ENCODE results near the gene ANAPC5. TPM values are rescaled to one million over a fixed set of nuclear protein-coding genes. Genes with fewer than 3 reads are reported as not detected.
A peak's percentile ranks its signal among the peaks of the same experiment; 100 is the strongest.
"Not testable (repeated sequence)": the region's sequence is repeated elsewhere in the genome, so short reads cannot be mapped to it uniquely, and the experiment has no call there.

ANAPC5 gene, protein sequence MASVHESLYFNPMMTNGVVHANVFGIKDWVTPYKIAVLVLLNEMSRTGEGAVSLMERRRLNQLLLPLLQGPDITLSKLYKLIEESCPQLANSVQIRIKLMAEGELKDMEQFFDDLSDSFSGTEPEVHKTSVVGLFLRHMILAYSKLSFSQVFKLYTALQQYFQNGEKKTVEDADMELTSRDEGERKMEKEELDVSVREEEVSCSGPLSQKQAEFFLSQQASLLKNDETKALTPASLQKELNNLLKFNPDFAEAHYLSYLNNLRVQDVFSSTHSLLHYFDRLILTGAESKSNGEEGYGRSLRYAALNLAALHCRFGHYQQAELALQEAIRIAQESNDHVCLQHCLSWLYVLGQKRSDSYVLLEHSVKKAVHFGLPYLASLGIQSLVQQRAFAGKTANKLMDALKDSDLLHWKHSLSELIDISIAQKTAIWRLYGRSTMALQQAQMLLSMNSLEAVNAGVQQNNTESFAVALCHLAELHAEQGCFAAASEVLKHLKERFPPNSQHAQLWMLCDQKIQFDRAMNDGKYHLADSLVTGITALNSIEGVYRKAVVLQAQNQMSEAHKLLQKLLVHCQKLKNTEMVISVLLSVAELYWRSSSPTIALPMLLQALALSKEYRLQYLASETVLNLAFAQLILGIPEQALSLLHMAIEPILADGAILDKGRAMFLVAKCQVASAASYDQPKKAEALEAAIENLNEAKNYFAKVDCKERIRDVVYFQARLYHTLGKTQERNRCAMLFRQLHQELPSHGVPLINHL
- 92.5 TPM for polyA plus RNA-seq (2013, experiment 1 of 2; ENCODE audit: insufficient read length)
- polyA plus RNA-seq (2013, experiment 2 of 2; ENCODE audit: insufficient read length): 94.1 TPM

DNA sequence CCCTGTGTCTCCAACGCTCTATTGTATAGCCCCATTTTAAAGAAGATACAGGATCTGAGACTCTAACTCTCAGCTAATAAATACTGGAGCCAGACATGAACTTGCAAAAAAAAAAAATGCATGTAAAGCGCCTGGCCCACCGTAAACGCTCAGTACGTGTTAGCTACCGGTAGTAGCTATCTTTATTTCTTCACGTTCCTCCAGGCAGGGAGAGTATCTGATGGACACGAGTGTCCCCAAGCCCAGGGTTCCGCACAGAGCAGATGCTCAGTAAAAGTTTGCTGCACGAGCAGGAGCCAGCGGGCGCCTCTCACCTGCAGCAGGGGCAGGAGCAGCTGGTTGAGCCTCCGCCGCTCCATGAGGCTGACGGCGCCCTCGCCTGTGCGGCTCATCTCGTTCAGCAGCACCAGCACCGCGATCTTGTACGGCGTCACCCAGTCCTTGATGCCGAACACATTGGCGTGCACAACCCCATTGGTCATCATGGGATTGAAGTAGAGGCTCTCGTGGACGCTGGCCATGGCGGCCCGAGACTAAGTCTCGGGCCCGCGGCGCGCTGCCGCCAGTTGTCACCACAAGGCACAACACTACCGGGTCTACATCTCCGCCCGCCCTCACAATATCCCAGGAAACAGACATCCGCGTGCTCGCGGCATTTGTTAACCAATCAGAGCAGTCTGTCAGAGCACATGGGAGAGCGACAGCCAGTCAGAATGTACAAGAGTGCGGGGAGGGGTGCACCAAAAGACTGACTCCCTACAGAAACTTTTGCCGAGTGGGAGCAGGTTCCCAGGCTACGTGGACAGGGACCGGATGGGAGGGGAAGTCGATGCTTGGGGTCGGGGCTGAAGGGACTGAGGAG lies at the start of gene ANAPC5:
Gene ANAPC5, minus strand, starts transcription at position 592 of the 862 bp plus-strand sequence. Its CDS starts 71 bp downstream, at position 521.
- DNase-seq: peak; percentile 99

DNA sequence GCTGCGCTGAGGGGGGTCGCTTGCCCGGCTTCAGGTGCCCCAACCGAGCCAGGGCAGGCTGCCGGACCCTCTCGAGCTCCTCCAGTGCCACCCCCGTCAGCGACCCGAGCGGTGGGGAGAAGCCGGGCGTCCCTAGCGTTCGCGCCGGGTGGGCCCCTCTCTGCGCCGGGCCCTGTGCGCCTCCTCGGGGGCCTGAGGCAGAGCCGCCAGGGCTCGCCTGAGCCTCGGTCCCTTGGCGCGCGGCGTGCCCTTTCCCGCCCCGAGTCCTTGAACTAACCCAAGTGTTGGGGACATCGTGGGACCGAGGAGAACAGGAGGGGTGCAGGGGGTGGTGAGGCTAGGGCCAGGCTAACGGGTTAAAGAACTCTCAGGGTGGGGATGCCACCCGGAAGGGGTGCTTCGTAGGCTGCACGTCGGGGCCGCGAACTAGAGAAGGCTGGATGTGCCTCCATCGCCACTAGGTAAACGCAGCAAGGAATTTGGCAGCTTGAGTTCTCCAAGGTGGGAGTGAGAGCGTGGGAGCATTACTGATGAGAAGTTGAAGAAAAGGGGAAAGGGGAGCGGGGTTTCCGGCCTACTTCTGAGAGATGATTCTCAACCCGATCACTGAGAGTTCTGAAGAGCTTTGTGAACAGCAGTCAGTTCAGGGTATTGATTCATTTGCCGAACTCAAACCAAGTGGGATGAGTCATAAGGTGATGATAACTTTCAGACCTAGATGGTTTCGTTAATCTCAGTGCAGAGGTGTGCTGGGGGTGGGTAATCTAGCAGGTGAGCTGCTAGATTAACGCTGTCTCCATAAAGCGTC lies 48.3 kb upstream of the ANAPC5 start:
- peak; percentile 18 for DNase-seq

DNA sequence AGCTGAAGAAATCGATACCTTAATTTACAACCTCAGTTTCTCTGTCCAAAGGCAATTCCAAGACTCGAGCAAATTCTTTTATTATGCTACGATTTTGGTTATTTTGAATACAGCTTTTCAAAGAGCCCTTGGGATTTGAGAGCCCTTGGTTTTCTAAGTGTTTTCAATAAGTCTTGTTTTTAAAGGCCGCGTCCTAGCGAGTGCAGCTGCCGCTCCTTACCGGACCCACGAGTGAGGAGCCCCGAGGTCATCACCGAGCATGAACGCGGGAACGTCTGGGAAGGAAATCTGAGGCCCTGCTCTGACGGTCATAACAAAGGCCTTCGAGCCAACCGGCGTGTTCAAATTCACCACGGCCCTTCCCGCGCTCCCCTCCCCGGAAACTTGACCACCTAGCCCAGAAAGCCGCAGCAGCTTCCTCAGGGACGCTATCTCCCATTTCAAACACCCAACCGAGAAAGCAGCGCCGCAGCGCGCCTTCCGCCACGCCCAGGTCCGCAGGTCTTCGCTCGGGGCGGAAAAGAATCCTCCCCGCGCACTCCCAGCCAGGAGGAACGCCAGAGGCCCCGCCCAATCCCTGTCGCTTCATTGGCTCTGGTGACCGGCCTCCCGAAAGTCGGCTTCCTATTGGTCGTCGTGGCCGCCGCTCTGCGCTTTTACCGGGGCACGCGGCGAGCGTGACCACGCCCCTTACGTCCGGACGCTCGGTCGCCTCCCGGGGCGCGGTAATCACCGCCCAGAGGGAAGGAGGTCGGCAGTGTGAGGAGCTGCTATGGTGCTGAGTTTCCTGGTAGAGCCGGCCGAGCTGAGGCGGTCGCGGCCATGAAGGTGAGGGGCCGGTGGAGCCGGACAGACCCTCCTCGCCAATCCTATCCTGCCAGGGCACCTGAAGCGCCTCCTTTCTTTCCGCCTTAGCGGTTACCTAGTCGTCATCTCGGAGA lies 47.5 kb upstream of the ANAPC5 start, which contains the start of gene RNF34:
Gene RNF34, plus strand, starts transcription at position 728 of the 941 bp plus-strand sequence. Its CDS starts 95 bp downstream, at position 823.
- peak; percentile 98 for DNase-seq

DNA sequence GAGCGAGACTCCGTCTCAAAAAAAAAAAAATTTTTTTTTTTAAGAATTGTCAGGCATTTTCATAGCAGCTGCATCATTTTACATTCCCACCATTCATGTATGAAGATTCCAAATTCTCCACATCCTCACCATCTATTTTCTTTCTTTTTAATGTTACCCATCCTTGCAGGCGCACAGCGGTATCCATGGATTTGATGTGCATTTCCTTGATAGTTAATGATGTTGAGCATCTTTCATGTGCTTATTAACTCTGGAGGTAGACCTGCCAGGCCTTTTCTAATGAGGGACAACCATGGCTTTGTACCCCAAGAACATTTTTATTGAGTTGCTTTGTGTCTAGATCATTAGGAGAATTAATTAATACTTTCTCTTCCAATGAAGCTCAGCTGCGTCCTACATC lies 46.1 kb upstream of the ANAPC5 start:
- DNase-seq: no peak

GRCh38 chr12:121397521-121397920 lies 45.3 kb upstream of the ANAPC5 start:
- no peak for DNase-seq

- no peak for DNase-seq
Observed at GRCh38 chr12:121392325-121392716, 40.1 kb upstream of the ANAPC5 start.

- DNase-seq: peak; percentile 70
Observed at GRCh38 chr12:121391619-121392324, 39.6 kb upstream of the ANAPC5 start.

- no peak for DNase-seq
Observed at GRCh38 chr12:121390856-121391255, 38.6 kb upstream of the ANAPC5 start.

DNA sequence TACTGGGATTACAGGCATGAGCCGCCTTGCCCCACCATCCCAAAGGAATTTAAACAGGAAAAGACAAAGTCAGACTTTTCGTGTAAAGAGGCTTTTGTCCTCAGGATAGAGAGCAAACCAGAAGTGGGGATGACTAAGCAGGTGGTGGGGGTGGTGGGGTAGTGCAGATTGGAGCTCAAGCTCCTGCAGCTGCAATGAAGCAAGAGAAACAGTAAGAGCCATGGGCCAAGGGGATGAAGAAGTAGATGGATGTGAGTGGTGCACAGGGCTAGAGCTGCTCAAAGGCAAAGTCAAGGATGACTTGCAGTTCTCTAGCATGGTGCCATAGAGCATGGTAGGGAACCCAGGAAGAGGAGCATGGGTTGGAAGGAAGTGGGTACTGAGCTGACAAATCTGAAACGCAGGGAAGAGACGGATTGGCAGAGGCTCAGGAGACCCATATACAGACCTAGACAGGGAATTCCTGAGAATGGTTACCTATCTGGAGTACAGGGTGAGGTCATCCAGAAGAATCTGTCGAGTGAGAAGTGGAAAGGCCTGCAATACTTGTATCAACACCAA lies 36.3 kb upstream of the ANAPC5 start:
- peak; percentile 78 for DNase-seq

DNA sequence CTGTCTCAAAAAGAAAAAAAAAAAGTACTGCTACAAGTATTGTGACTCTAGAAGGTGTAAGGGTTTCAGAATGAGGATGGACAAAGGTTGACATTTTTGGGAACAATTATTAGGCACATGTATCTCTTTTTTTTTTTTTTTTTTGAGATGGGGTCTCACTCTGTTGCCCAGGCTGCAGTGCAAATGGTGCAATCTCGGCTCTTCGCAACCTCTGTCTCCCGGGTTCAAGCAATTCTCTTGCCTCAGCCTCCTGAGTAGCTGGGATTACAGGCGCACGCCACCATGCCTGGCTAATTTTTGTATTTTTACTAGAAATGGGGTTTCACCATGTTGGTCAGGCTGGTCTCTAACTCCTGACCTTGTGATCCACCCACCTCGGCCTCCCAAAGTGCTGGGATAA lies 32.7 kb upstream of the ANAPC5 start:
- DNase-seq: not testable (repeated sequence)

- DNase-seq: no peak
Observed at GRCh38 chr12:121383601-121384021, 31.4 kb upstream of the ANAPC5 start.

DNA sequence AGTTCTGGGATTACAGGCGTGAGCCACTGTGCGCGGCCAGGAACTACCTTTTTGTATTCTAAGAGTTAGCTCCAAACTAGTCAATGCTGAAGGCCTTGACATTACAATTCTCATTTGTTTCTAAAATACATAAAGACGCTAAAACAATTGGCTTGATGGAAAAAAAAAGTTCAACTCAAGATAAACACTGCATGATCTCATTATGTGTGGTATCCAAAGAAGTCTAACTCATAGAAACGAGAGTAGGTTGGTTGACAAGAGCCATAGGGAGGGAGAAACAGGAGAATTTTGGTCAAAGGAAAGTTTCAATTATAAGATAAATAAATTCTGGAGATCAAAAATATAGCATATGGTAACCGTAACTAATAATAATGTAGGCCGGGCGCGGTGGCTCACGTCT lies 27.7 kb upstream of the ANAPC5 start:
- DNase-seq: no peak

DNA sequence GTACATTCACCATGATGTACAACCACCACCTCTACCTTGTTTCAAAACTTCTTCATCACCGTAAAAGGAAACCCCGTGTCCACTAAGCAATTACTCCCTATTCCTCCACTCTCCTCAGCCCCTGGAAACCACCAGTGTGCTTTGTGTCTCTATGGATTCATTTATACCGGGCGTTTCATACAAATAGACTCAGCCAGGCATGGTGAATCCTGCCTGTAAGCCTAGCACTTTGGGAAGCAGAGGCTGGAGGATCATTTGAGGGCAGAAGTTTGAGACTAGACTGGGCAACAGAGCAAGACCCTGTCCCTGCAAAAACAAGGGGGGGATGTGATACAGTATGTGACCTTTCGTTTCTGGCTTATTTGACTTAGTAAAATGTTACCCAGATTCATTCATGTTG lies 26.5 kb upstream of the ANAPC5 start:
- no peak for DNase-seq

DNA sequence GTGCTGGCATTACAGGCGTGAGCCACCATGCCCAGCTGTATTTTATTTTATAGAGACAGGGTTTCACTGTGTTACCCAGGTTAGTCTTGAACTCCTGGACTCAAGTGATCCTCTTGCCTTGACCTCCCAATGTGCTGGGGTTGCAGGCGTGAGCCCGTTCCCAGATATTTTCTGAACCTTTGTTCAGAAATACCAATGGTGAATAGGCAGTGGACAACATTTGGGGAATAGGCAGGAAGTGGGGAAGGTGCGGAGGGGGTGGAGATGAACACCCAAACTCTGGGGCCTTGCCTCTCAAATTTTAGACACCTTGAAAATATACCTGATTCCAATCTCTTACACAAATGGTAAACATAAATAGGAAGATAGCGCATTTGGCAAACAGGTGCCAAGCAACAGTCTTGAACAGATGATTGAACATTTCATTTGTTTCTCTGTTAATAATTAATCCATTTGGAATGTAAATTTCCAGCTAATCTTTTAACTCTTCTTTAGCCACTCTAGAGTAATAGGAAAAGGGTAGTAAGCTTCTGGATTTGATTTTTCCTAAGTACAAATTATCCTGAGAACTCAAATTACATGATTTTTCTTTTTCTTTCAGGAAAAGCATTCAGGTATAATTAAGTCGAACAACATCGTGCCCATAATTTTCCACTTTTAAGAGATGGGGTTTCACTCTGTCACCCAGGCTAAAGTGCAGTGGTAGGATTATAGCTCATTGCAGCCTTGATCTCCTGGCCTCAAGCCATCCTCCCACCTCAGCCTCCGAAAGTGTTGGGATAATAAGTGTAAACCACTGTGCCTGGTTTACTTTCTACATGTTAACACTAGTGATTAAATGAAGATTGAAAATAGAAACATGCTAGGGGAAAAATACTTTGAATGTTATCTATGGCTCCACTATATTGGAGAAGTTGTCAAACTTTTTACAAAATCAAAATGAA lies 24.8 kb upstream of the ANAPC5 start:
- DNase-seq: no peak

DNA sequence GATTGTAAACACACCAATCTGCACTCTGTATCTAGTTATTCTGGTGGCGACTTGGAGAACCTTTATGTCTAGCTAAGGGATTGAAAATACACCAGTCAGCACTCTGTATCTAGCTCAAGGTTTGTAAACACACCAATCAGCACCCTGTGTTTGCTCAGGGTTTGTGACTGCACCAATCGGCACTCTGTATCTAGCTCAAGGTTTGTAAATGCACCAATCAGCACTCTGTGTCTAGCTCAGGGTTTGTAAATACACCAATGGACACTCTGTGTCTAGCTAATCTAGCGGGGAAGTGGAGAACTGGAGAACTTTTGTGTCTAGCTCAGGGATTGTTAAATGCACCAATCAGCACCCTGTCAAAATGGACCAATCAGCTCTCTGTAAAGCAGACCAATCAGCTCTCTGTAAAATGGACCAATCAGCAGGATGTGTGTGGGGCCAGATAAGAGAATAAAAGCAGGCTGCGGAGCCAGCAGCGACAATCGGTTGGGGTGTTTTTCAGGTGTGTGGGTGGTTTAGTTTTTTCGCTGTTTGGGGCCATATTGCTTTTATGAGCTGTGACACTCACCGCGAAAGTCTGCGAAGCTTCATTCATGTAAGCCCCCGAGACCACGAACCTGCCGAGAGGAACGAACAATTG lies 22.9 kb upstream of the ANAPC5 start:
- not testable (repeated sequence) for DNase-seq

- not testable (repeated sequence) for DNase-seq
Observed at GRCh38 chr12:121374336-121374735, 22.1 kb upstream of the ANAPC5 start.

GRCh38 chr12:121373755-121374154 lies 21.5 kb upstream of the ANAPC5 start:
- DNase-seq: no peak

- no peak for DNase-seq
Observed at GRCh38 chr12:121371404-121371803, 19.2 kb upstream of the ANAPC5 start.
